ENCODE measurements around the gene NINL.

NINL gene

GRCh38 chr20:25461281-25461650 lies 124.1 kb downstream of the NINL start:
- DNase-seq = no peak

GRCh38 chr20:25460566-25461280 lies 124.6 kb downstream of the NINL start:
- DNase-seq = no peak

DNA sequence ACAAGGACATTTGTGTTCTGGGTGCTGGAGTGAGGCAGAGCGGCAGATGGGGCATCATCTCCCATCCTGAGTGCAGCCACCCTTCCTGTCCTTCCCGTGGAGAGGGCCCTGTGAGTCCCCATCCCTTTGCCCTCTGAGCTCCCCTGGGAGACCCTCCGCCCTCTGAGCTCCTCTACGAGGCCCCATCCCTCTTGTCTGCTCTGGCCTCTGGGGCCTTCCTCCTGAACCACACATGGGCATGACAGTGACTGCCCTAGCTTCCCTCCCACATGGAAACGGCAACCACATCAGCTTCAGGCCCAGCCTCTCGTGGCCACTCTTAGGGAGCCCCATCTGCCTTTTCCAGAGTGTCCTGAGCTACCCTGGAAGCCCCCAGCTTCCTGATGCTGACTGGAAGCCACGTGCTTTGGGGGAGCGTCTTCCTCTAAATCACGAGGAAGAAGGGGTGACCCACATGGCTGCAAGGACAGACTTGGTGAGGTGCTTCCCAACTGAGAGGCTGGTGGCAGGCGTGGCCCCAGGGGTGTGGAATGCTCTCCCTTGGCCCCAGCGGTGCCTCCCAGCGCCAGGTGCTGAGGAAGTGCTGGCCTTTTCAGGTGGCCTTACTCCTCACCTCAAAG lies 125.3 kb downstream of the NINL start:
- DNase-seq = no peak

DNA sequence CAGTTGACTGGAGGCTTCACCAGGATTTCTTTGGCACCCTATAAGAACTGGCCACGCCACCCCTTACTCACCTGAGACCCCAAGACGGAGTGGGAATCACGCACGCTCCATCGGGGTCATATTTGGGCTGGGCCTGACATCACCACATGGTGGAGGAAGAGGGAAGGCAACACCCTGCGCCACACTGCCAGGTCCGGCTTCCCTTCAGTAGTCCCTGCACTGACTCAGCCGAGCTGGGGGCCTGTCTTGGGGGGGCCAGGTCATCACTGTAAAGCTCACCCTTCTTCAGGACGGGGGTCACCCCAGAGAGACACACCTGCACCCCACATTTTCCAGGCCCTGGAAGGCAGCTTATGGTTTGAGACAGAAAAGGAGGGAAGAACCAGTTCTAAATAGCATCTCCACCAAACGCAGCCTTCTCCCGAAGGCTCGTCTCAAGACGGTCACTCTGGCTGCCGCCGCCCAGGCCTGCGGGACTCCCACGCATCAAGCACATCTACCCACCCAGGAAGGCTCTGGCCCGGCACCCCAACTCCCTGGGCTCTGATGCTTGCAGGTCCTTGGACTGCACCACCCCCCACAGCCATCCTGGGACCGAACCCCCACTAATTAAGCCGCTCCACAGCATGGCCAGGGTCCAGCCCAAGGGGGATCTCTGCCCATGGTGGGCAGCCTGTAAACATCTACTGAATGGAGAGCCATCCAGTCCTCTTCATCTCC lies 126.1 kb downstream of the NINL start:
- DNase-seq = no peak

- DNase-seq = no peak
Measured at GRCh38 chr20:25457886-25458680, 127.2 kb downstream of the NINL start.

GRCh38 chr20:25454153-25454900 lies 131.0 kb downstream of the NINL start:
- DNase-seq = no peak

DNA sequence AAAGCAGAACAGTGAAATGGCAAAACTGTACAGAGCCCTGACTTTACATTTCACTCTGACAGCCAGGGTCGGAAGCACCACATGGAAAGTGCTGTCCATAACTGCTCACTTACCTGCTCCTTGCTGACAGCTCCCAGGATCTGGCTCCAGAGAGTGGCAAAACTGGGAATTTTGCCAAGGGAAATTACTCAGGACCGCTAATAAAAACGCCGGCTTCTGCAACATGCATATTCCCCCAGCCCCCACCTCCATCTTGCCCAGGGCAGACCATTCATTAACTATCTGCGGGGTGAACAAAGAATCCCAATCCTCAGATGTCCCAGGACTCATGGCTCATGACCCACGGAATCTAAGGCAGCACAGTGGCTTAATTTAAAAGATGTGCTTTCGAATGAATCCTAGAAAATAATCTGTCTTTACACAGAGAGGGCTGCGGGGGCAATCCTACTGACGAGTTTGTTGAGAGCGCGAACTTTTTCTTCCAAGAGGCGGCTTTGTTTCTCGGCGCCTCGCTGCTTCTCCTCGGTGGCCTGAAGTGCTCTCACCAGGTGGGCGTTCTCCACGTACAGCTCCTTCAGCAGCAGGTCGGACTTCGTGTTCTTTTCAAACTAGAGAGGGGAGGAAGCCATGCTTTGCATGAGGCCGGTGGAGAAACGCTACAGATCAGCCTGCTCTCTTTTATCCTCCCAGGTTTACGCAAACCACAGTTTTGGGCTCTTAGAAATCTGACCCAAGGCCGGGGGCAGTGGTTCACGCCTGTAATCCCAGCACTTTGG lies 132.1 kb downstream of the NINL start:
- DNase-seq = peak; percentile 49

GRCh38 chr20:25452333-25452732 lies 133.0 kb downstream of the NINL start:
- no peak for DNase-seq

DNA sequence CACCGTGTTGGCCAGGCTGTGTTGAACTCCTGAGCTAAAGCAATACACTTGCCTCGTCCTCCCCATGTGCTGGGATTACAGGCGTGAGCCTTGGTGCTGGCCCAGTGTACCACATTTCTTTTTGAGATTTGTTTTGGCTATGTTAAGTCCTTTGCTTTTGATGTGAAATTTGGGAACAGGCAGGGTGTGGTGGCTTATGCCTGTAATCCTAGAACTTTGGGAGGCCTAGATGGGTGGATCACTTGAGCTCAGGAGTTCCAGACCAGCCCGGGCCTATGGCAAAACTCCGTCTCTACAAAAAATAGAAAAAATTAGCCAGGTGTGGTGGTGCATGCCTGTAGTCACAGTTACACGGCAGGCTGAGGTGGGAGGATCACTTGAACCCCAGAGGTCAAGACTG lies 137.7 kb downstream of the NINL start:
- DNase-seq = no peak

GRCh38 chr20:25444556-25444955 lies 140.8 kb downstream of the NINL start:
- no peak for DNase-seq

DNA sequence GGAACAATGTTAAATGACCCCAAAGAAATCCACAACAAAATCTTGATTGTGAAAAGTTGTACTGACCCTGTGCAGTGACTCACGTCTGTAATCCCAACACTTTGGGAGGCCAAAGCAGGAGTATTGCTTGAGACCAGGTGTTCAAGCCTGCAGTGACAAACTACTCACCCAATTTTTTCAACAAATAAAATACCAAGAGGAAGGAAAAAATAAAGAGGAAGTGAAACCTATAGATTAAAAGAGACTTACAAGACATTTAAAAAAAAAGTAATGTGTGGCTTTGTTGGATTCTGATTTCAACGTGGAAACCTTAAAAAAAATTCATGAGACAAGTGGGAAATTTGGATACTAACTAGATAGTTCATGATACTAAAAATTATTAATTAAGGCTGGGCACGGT lies 146.0 kb downstream of the NINL start:
- DNase-seq = no peak

DNA sequence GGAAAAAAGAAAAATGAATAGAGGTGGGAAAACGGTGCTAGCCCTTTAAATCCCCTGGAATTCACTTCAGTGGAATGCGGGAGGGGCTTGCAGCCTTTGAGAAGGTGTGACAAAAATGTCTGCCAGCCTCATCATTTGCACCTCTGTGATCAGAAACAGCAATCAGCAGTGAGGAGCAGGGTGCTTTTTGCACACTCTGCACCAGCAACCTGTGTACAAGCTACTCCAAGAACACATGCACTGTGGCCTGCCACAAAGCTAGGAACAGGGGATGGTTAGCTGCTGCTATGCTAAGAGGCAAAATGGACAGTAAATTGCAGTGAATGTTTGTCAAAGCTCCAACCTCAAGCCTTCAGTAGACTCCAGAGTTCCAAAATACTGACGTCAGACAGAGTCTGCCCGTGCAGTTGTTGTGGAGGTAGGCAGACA lies 148.2 kb downstream of the NINL start:
- peak; percentile 15 for DNase-seq

DNA sequence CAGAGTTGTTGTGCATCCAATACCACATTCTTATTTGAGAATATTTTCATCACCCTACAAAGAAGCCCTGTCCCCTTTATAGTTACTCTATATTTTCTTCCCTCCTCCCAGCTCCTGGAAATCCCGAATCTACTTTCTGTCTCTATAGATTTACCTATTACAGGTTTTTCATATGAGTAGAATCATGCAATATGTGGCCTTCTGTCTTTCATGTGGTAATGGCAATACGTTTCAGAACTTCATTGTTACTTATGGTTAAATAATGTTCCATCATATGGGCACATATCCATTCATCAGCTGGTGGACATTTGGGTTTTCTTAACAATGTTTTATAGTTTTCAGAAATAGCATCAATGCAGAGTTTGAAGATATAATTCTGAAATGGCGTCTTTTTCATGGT lies 160.8 kb downstream of the NINL start:
- DNase-seq = no peak

- DNase-seq = no peak
Measured at GRCh38 chr20:25422032-25422431, 163.3 kb downstream of the NINL start.

- no peak for DNase-seq
Measured at GRCh38 chr20:25421102-25421501, 164.2 kb downstream of the NINL start.

- DNase-seq = peak; percentile 55
Measured at GRCh38 chr20:25418776-25419175, 166.6 kb downstream of the NINL start.

GRCh38 chr20:25408890-25409289 lies 176.4 kb downstream of the NINL start:
- peak; percentile 36 for DNase-seq

- DNase-seq = no peak
Measured at GRCh38 chr20:25408170-25408547, 177.2 kb downstream of the NINL start.

DNA sequence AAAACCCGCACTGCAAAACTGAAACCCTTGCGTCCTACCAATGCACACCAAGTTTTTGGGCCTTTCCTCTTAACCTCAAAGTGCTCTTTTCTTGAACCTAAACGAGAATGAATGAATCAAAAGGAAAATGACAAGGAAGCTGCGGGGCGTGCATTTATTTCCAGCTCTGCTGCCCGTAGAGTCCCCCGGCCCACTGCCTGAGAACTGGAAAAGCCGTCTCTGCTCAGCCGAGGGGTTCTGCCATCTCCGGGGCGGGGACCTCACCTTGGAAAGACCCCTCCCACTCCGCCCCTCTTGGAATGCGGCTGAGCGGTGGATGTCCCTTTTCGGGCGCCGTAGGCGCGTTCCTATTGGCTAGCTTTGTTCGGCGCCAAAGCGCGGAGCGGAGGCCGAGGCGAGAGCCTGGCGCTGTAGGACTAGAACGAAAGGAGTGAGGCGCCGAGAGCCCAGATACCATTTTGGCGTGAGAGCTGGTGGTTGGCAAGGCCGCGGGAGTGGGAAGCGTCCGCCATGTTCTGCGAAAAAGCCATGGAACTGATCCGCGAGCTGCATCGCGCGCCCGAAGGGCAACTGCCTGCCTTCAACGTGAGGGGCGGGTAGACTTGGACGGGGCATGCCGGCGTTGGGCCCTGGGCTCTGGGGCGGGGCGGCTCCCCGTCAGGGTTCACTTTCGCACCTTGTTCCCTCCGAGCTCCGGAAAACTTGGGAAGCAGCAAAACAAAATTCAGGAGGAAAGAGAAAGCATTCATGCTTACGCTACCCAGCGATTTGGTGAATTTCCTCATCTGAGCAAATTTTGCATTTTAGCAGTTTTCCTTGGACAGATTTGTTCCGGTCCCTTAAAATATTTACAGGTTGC lies 177.8 kb downstream of the NINL start, which contains the start of gene GINS1:
GINS1 (plus strand) TSS at position 363 of the 859 bp plus-strand sequence; CDS start at position 511, 148 bp downstream.
- DNase-seq = peak; percentile 94

All from EL (cell line).